Natural killer cell treated with Interleukin-12 subunit alpha and Interleukin-12 subunit beta and Interleukin-15 and Interleukin-18, amount 100 ng/mL, for 72 hours (primary cell): ENCODE data around the gene ADRA2A. TPM values are rescaled to one million over a fixed set of nuclear protein-coding genes. Genes with fewer than 3 reads are reported as not detected.

Source experiments
- ATAC-seq, 2 donors: fragments of 150-1000 bp; cut with Tn5 transposase in 1 of 2; sonication (Bioruptor Pico), chemical (Tn5 transposase) in 1 of 2; 2 replicates each; pipeline ENCODE4 v1.10.0; 2021
- DNase-seq: peaks from one replicate; pipeline ENCODE4 v3.0.0; 2022; ENCODE audit warnings: low spot score
- H3K27ac Mint-ChIP-seq, 2 donors: 1 replicate in 1 of 2; 2 replicates in 1 of 2; pipeline ENCODE4 v1.8.0; 2022; ENCODE audit warnings: mixed read lengths in 2 of 2, mild to moderate bottlenecking in 1 of 2, moderate library complexity in 1 of 2
- H3K27me3 Mint-ChIP-seq, 2 donors: 1 replicate in 1 of 2; 2 replicates in 1 of 2; pipeline ENCODE4 v1.8.0; 2022; ENCODE audit warnings: mixed read lengths in 2 of 2
- H3K36me3 Mint-ChIP-seq: one replicate; pipeline ENCODE4 v1.8.0; 2022; ENCODE audit warnings: mixed read lengths
- H3K4me1 Mint-ChIP-seq, 2 donors: 1 replicate in 1 of 2; 2 replicates in 1 of 2; pipeline ENCODE4 v1.8.0; 2022; ENCODE audit warnings: low read depth in 2 of 2, mixed read lengths in 2 of 2, mild to moderate bottlenecking in 1 of 2
- H3K4me3 Mint-ChIP-seq: one replicate; pipeline ENCODE4 v1.8.0; 2022; ENCODE audit warnings: mixed read lengths
- H3K9me3 Mint-ChIP-seq: 2 replicates; pipeline ENCODE4 v1.8.0; 2022; ENCODE audit warnings: mixed read lengths
- total RNA-seq, 2 donors: library from RNA; stranded (reverse); gene quantifications; one replicate each; pipeline ENCODE4 v1.2.3, GENCODE V29; 2022

The ADRA2A gene
- total RNA-seq, 2 donors from 2014 or later: not detected

DNA sequence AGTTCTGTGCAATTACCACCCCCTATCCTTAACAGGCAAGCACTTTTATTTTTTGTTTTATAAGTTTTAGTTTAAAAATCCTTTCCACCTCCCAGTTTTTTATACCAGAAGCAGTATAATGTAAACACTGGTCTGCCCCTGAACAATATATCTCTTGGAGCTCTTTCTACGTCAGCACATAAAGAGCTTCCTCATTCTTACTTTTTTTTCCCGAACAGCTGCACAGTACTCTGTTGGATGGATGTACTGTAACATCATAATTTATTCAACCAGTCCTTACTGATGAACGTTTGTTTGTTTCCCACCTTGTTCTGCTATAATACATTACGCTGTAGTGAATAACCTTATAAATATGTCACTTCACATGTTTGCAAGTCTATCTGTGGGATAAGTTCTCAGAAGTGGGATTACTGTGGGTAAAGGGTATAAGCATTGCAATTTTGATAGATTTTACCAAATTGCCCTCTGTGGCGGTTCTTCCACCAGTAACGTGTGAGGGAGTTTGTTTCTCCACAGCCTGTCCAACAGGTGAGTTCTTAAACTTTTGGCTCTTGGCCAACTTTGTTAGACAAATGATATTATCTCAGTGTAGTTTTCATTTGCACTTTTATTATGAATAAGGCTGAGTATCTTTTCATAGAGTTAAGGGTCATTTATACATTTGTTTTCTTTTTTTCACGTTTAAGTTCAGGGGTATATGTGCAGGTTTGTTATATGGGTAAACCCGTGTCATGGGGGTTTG, 32.8 kb downstream of the ADRA2A start:
- Mint-ChIP-seq H3K4me3 (no peak overlapping the region), H3K9me3 (no peaks in the 10 kb centered on the region), H3K27ac (no peak overlapping the region), H3K36me3 (no peaks in the 10 kb centered on the region), H3K27me3 (peaks cover 9% of the 10 kb centered on the region in 2 donors), H3K4me1 (no peaks in the 10 kb centered on the region)
- DNase-seq (no peak), ATAC-seq (no peak)

DNA sequence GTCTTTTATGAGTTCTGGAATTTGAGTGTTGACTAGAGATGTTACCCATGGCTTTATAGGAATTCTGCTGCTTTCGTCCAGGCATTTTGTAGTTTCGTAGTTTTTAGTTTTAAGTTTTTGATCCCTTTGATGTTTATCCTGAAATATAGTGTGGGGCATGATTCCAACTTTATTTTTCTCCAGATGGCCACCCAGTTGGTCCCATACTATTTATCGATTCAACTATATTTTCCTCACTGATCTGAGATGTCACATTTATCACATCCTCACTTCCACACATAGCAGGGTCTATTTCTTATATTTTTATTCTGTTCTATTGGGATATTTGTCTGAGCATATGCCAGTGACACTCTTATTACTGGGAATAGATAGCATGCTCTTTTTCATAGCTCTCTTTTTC, 33.9 kb downstream of the ADRA2A start:
- Mint-ChIP-seq H3K4me3 (no peak overlapping the region), H3K9me3 (no peaks in the 10 kb centered on the region), H3K27me3 (peaks cover 1 to 4% of the 10 kb centered on the region in 2 donors), H3K4me1 (no peaks in the 10 kb centered on the region), H3K27ac (no peak overlapping the region), H3K36me3 (no peaks in the 10 kb centered on the region)
- DNase-seq (no peak), ATAC-seq (no peak)

DNA sequence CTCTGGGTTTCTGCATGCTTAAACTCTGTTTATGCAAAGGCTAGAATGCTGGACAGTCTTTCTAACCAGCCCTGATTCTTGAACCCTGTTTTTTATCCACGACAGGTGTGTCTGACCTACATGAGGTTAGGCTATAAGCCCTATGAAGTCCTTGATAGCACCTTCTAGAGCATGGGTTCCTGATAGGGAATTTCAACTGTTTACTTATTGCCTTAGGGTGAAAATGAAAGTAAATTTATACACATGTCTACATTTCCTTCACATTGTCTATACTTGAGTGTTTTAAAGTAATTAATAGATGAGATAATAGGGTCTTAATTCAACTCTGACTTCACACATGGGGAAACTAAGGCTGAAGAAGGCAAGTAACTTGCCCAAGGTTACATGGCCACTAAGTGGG, 35.5 kb downstream of the ADRA2A start:
- H3K4me3 Mint-ChIP-seq: no peak overlapping the region
- H3K9me3 Mint-ChIP-seq: no peaks in the 10 kb centered on the region
- no peak for ATAC-seq
- no peak for DNase-seq
- H3K36me3 Mint-ChIP-seq: no peaks in the 10 kb centered on the region
- H3K27ac Mint-ChIP-seq: no peak overlapping the region
- H3K4me1 Mint-ChIP-seq: no peaks in the 10 kb centered on the region
- no peaks in the 10 kb centered on the region for H3K27me3 Mint-ChIP-seq

DNA sequence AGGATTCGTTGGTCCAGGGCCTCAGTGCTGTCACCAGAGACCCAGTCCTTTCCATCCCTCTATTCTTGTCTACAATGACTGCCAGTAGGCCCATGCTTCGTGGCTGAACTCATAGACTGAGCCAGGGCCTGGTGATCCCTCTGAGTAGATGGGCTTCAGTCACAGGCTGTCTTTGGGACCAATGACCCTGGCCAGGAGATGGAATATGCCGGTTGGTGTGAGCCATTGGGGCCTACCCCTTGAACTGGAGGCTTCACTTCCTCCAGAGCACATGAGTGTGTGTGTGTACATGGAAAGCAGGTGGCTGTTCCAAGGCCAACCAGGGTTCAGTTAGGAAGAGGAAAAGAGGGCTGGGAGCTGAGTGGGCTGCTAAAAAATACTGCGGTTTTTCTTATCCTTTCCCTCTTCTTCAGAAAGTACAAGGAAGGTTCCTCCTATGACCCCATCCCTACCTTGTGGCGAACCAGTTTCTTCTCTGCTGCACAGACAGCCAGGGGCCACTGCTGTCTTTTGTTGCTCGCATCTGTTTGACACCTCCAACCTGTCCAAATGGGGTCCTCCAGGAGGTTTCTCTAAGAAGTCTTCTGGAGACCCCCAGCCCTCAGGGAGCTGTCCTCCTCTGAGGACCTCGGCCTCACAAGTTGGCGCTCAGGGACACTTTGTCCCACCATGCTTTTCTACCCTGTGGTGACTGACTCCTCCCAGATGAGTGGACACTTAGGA, 36.6 kb downstream of the ADRA2A start:
- Mint-ChIP-seq H3K27me3 (no peaks in the 10 kb centered on the region), H3K4me1 (no peaks in the 10 kb centered on the region), H3K36me3 (no peaks in the 10 kb centered on the region), H3K27ac (no peak overlapping the region), H3K4me3 (no peak overlapping the region), H3K9me3 (no peaks in the 10 kb centered on the region)
- ATAC-seq: no peak
- DNase-seq: no peak

DNA sequence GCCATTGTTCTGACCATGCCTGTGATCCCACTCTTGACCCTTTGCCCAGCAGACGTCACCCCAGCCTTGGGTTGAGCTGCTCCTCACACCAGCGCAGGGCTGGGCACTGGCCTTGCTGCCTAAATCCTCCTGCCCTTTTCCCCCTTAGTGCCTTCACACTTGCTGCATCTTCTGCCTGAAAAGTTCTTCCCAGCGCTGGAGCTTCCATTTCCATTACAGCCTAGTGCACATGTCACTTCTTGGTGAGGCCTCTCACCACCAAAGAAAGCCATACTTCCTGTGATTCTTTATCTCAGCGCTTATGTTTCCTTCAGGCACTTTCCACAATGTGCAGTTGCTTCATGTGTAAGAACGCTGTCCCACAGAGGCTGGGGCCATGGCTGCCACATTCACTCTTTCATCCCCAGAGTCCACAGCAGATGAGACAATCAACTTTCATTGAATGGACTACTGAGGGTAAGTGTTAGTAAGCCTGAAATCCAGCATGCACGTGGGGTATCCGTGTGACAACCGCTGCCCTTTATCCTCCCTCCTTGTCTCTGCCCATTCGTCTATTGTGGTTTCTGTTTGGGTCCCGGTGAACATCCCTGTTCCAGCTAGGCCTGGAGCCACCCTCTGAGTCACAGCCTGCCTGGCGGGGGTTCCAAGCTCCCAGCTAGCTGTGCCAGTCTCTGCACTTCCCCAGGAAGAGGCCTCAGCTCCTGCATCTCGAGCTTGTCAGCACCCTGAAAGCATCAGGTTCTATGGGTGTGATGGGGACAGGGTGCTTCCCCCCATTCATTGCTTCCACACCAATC, 37.3 kb downstream of the ADRA2A start:
- Mint-ChIP-seq H3K27me3 (no peaks in the 10 kb centered on the region), H3K27ac (no peak overlapping the region), H3K4me3 (no peak overlapping the region), H3K4me1 (no peaks in the 10 kb centered on the region), H3K9me3 (no peaks in the 10 kb centered on the region), H3K36me3 (no peaks in the 10 kb centered on the region)
- DNase-seq (no peak), ATAC-seq (no peak)

DNA sequence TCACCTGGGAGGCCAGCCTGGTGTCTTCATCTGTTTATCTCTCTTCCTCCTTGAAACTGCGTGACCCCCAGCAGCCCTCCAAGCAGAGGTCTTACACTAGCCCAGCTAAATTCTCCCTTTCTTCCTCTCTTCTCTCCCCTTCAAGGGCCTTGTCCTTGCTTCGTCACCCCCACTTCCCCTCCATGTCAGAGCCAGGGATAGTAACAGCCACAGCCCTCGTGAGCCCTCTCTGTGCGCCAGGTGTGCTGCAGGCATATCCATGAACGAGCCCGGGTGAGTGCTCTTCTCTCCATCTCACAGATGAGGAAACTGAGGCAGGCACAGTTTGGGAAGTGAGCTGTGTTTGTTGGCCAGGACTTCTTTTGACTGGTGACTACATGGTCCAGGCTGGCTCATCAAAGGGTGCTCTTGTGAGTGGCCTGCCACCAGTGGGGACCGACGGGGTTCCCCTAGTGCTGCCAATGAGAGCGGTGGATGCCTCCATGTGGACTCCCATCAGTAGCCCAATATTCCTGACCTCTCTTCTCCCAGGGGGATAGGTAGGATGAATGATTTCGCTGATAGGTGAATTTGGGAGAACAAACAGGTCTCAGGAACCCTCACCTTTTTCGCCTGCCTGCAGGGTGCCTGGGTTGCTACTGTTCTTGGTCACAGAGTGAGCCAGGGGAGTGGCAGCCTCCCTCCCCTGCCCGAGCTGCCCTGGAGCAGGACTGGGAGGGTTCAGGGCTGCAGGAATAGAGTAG, 38.1 kb downstream of the ADRA2A start:
- Mint-ChIP-seq H3K9me3 (no peaks in the 10 kb centered on the region), H3K36me3 (no peaks in the 10 kb centered on the region), H3K4me3 (no peak overlapping the region), H3K27ac (no peak overlapping the region), H3K4me1 (no peaks in the 10 kb centered on the region), H3K27me3 (no peaks in the 10 kb centered on the region)
- DNase-seq (no peak), ATAC-seq (no peak)

DNA sequence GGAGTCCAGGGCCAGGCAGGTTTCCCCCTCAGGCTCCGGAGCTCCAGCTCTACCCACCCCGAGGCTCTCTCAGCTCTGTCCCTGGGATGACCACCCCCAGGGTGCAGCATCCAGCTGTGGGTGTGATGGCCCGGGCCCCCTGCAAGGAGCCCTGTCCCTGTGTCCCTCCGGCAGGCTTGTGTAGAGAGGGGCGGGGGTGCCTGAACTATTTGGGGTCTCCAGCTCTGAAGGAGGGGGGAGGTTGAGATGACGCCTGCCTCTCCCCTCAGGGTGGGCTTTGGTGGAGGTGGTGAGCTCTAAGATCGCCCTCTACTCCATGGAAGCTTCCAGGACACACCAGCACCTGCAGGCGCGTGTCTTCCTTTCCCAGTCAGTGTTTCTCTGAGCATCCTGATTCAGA, 39.4 kb downstream of the ADRA2A start:
- DNase-seq: no peak
- Mint-ChIP-seq H3K27me3 (peaks cover 7 to 10% of the 10 kb centered on the region in 2 donors), H3K36me3 (no peaks in the 10 kb centered on the region), H3K4me3 (no peak overlapping the region), H3K4me1 (no peaks in the 10 kb centered on the region), H3K27ac (no peak overlapping the region), H3K9me3 (no peaks in the 10 kb centered on the region)
- ATAC-seq: no peak

DNA sequence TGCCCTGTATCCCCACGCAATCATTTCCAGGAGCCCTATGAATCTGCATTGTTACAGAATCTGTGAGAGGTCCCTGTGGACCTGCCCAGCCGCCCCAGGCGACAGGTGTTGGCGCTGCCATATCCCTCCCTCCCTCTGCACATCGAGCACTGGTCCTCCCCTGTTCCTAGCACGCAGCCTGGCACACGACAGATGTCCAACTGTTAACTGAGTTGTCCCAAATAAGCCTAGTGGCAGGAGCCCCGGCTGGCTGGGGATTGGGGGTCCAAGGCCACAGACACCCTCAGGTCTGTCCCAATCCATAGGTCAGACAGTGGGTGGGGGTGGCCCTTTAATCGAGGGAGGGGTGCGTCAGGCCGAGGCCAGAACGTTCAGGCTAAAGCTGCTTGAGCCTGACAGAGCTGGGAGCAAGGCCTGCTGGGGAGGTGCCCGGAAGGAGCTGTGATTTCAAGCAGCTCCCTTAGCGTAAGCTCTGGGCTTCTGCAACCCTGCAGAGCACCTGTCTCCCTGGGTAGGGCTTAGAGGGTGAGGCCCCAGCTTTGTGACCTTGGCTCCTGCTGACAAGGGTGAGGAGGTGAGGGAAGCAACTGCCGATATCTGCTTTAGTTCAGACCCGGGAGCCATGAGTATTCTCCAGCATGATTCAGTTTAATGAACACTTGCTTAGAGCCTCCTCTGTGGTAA, 40.1 kb downstream of the ADRA2A start:
- peaks cover 11 to 15% of the 10 kb centered on the region in 2 donors for H3K27me3 Mint-ChIP-seq
- no peaks in the 10 kb centered on the region for H3K4me1 Mint-ChIP-seq
- ATAC-seq: peak in 1 of 2 donors; percentile 11
- no peaks in the 10 kb centered on the region for H3K36me3 Mint-ChIP-seq
- no peak for DNase-seq
- no peaks in the 10 kb centered on the region for H3K9me3 Mint-ChIP-seq
- no peak overlapping the region for H3K4me3 Mint-ChIP-seq
- H3K27ac Mint-ChIP-seq: no peak overlapping the region

DNA sequence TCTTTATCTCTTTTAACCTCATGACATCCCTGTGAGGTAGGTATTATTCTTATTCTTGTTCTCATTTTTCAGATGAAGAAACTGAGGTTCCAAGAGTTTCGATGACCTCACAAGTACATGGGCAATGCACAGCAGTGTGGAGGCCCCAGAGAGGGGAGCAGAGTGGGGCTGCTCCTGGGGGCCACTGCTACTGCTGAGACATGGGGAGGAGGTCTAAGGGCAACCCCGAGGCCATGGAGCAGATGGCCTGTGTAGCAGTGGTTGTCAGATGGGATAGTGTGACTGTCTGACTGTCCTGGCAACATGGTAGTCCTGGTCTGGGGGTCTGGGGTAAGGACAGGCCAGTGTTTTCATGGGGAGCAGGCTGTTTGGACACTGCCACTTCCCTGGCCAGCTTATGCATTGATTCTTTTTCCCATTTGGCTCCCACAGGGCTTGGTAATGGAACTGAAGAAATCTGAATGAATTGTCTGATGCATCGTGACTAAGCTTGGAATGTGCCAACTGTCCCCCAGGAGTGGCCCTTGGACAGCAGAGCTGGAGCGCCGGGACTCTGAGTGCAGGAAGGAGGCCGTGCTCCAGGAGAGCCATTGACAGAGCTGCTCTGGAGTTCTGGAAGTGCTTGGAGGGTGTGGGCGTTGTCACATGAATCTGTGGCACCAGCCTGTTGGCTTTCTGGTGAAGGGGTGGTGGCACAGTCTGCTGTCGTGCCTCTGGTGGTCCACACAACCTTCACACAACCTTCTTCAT, 40.9 kb downstream of the ADRA2A start:
- DNase-seq: no peak
- Mint-ChIP-seq H3K27me3 (peaks cover 12 to 15% of the 10 kb centered on the region in 2 donors), H3K27ac (no peak overlapping the region), H3K4me3 (no peak overlapping the region), H3K4me1 (no peaks in the 10 kb centered on the region), H3K36me3 (no peaks in the 10 kb centered on the region), H3K9me3 (no peaks in the 10 kb centered on the region)
- ATAC-seq: no peak

DNA sequence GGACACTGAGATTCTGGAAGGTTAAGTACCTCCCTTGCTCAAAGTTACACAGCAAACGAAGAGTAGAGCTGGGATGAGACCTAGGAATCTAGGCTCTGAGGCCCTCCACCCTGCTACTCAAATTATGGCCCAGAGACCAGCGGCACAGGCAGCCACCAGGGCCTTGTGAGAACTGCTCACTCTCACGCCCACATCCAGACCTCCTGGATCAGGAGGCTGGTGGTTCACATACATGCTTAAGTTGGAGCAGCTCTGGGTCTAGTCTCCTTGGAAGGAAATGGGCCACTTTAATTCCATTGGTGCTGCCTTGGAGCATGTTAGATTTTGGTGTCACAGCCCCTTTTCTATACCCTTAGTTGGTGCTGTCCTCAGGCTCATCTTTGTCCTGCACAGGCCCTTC, 41.9 kb downstream of the ADRA2A start:
- peaks cover 12 to 15% of the 10 kb centered on the region in 2 donors for H3K27me3 Mint-ChIP-seq

DNA sequence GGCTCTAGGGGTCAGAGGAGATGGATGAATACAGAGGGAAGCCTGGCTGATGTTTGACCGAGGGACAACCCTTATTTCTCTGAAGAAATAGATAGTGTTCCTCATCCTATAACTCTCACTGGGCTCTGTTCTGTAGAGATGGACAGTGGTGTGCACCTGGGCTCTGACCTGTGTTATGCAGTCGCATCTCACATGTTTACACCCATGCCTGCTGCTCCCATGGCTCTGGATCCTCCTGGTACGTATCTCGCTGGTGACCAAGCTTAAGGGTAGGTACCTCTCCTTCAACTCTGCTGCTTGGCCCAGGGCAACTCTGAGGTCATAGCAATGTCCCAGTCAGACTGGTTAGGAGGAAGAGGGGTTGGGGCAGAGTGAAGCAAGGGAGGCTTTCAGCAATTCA, 42.8 kb downstream of the ADRA2A start:
- H3K9me3 Mint-ChIP-seq: no peaks in the 10 kb centered on the region
- H3K4me1 Mint-ChIP-seq: no peaks in the 10 kb centered on the region
- ATAC-seq (no peak), DNase-seq (no peak)
- no peak overlapping the region for H3K4me3 Mint-ChIP-seq
- H3K36me3 Mint-ChIP-seq: no peaks in the 10 kb centered on the region
- H3K27me3 Mint-ChIP-seq: peaks cover 17 to 21% of the 10 kb centered on the region in 2 donors
- H3K27ac Mint-ChIP-seq: no peak overlapping the region

More for the DNA sequence above, 41.9 kb downstream of the ADRA2A start:
- Mint-ChIP-seq H3K9me3 (no peaks in the 10 kb centered on the region), H3K4me1 (no peaks in the 10 kb centered on the region), H3K4me3 (no peak overlapping the region), H3K27ac (no peak overlapping the region), H3K36me3 (no peaks in the 10 kb centered on the region)
- no peak for ATAC-seq
- no peak for DNase-seq

DNA sequence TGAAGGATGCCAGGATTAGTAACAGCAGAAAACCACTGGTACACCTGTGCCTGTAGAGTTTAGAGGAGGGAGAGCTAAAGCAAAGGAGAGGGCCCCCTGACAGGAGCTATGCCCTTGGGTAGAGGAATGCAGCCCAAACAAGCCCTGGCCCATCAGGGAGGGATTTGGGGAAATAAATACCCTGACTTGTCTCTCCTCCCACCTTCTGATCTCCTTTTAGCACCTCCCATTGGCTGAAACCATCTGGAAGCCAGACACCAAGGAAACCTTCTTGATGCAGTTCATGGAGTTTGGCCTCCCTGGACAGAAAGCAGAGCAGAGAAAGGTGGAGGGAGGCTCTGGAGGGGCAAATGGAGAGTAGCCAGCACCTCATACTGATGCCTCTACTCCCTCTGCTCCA, 45.3 kb downstream of the ADRA2A start:
- Mint-ChIP-seq H3K4me3 (no peak overlapping the region), H3K4me1 (no peaks in the 10 kb centered on the region), H3K36me3 (no peaks in the 10 kb centered on the region), H3K27ac (no peak overlapping the region), H3K9me3 (no peaks in the 10 kb centered on the region), H3K27me3 (peaks cover 20 to 22% of the 10 kb centered on the region in 2 donors)
- no peak for DNase-seq
- no peak for ATAC-seq
